Neural cell (in vitro differentiated cells): Measurements from ENCODE around the gene CR1. TPM values are rescaled to one million over a fixed set of nuclear protein-coding genes. Genes with fewer than 3 reads are reported as not detected.

ENCODE experiments used
- H2AFZ ChIP-seq: fragments of 200-600, 300-800 bp; sonication (generic), shearing (Covaris generic); 2 replicates; pipeline ENCODE4 v1.6.0; 2014; ENCODE audit warnings: low read depth, mild to moderate bottlenecking, antibody characterized with exemption, low read length, moderate library complexity
- H3F3A ChIP-seq: fragments of 200-600 bp; shearing (Covaris generic); 2 replicates; pipeline ENCODE4 v1.6.1; 2016; ENCODE audit warnings: mild to moderate bottlenecking, moderate library complexity, mixed read lengths, antibody characterized with exemption, low read length; ENCODE audit not compliant: insufficient read depth, poor library complexity, severe bottlenecking
- H3K27ac ChIP-seq: fragments of 200-600, 300-800 bp; sonication (generic), shearing (Covaris generic); 2 replicates; pipeline ENCODE4 v1.5.1; 2014; ENCODE audit warnings: mild to moderate bottlenecking, low read length, moderate library complexity
- H3K27me3 ChIP-seq: fragments of 300-800, 200-600 bp; sonication (generic), shearing (Covaris generic); 2 replicates; pipeline ENCODE4 v1.6.0; 2014; ENCODE audit warnings: mild to moderate bottlenecking, low read depth, low read length, moderate library complexity; ENCODE audit not compliant: insufficient read depth
- H3K36me3 ChIP-seq: fragments of 300-800, 200-600 bp; sonication (generic), shearing (Covaris generic); 2 replicates; pipeline ENCODE4 v1.5.1; 2014; ENCODE audit warnings: mild to moderate bottlenecking, antibody characterized with exemption, low read length, moderate library complexity; ENCODE audit not compliant: insufficient read depth
- H3K4me2 ChIP-seq: fragments of 300-800, 200-600 bp; sonication (generic), shearing (Covaris generic); 2 replicates; pipeline ENCODE4 v1.6.0; 2014; ENCODE audit warnings: mild to moderate bottlenecking, low read length
- H3K4me3 ChIP-seq: fragments of 300-800, 200-600 bp; sonication (generic), shearing (Covaris generic); 2 replicates; pipeline ENCODE4 v1.5.1; 2014; ENCODE audit warnings: mild to moderate bottlenecking, low read length, moderate library complexity
- H3K79me2 ChIP-seq: fragments of 200-600 bp; shearing (Covaris generic); replicated peaks from 2 replicates; pipeline ENCODE4 v1.6.0; 2014; ENCODE audit warnings: mild to moderate bottlenecking, low read length, moderate library complexity; ENCODE audit not compliant: insufficient read depth
- H3K9ac ChIP-seq: fragments of 300-800, 200-600 bp; sonication (generic), shearing (Covaris generic); 2 replicates; pipeline ENCODE4 v1.6.1; 2016; ENCODE audit warnings: mild to moderate bottlenecking, low read length, mixed read lengths
- H3K9me2 ChIP-seq: fragments of 200-600 bp; shearing (Covaris generic); 2 replicates; pipeline ENCODE4 v1.6.1; 2016; ENCODE audit warnings: mild to moderate bottlenecking, low read length, mixed read lengths; ENCODE audit not compliant: insufficient read depth
- H3K9me3 ChIP-seq: fragments of 200-600, 300-800 bp; sonication (generic), shearing (Covaris generic); 2 replicates; pipeline ENCODE4 v1.6.1; 2016; ENCODE audit warnings: mild to moderate bottlenecking, mixed run types, low read length, moderate library complexity, mixed read lengths
- H4K20me1 ChIP-seq: fragments of 200-600 bp; shearing (Covaris generic); 2 replicates; pipeline ENCODE4 v1.6.1; 2016; ENCODE audit warnings: mild to moderate bottlenecking, mixed run types; ENCODE audit not compliant: insufficient read depth
- CTCF ChIP-seq: fragments of 450-650 bp; IDR thresholded peaks from 2 replicates; pipeline ENCODE4 v1.5.1; 2014; ENCODE audit warnings: antibody characterized with exemption, mild to moderate bottlenecking, moderate library complexity; ENCODE audit not compliant: poor library complexity, severe bottlenecking
- EP300 ChIP-seq: fragments of 450-650 bp; conservative IDR thresholded peaks from 2 replicates; pipeline ENCODE4 v1.6.1; 2014; ENCODE audit warnings: antibody characterized with exemption, mild to moderate bottlenecking, moderate library complexity; ENCODE audit not compliant: poor library complexity, severe bottlenecking
- EZH2 ChIP-seq: fragments of 200-600, 300-800 bp; shearing (Covaris generic), sonication (generic); IDR thresholded peaks from 2 replicates; pipeline ENCODE4 v1.6.1; 2014; ENCODE audit warnings: antibody characterized with exemption, low read length, borderline replicate concordance, mild to moderate bottlenecking; ENCODE audit not compliant: insufficient read depth, poor library complexity, severe bottlenecking
- MXI1 ChIP-seq: fragments of 450-650 bp; conservative IDR thresholded peaks from 2 replicates; pipeline ENCODE4 v1.6.1; 2014; ENCODE audit warnings: antibody characterized with exemption, mild to moderate bottlenecking; ENCODE audit not compliant: poor library complexity, severe bottlenecking
- POLR2AphosphoS5 ChIP-seq: IDR thresholded peaks from 2 replicates; pipeline ENCODE4 v1.6.1; 2012
- RAD21 ChIP-seq: fragments of 450-650 bp; conservative IDR thresholded peaks from 2 replicates; pipeline ENCODE4 v1.6.1; 2014; ENCODE audit warnings: antibody characterized with exemption, mild to moderate bottlenecking, moderate library complexity
- REST ChIP-seq: IDR thresholded peaks from 2 replicates; pipeline ENCODE4 v1.6.1; 2012; ENCODE audit warnings: borderline replicate concordance
- SMC3 ChIP-seq: fragments of 450-650 bp; conservative IDR thresholded peaks from 2 replicates; pipeline ENCODE4 v1.6.1; 2014; ENCODE audit warnings: antibody characterized with exemption, mild to moderate bottlenecking, moderate library complexity; ENCODE audit not compliant: poor library complexity
- TAF1 ChIP-seq: IDR thresholded peaks from 2 replicates; pipeline ENCODE4 v1.6.1; 2012; ENCODE audit warnings: low read depth
- polyA plus RNA-seq: library from polyadenylated mRNA; depleted of rRNA; stranded (reverse); fragments of >200 nt; gene quantifications from 2 replicates; pipeline ENCODE4 v1.2.3, GENCODE V29; 2014

Gene CR1
- polyA plus RNA-seq, 1 donor from 2014 or later = not detected

- no peaks in the 10 kb centered on the region for H3K79me2 ChIP-seq
- H3K9me3 ChIP-seq = no peaks in the 10 kb centered on the region
- H3K27ac ChIP-seq = no peak overlapping the region
- no peaks in the 10 kb centered on the region for H3F3A ChIP-seq
- no peak overlapping the region for H3K9ac ChIP-seq
- no peaks in the 10 kb centered on the region for H3K27me3 ChIP-seq
- H3K36me3 ChIP-seq = no peaks in the 10 kb centered on the region
- H2AFZ ChIP-seq = no peak overlapping the region
- TF ChIP-seq REST (no peak), POLR2AphosphoS5 (no peak)
- H3K4me3 ChIP-seq = no peak overlapping the region
- H4K20me1 ChIP-seq = no peaks in the 10 kb centered on the region
- no peak overlapping the region for H3K4me2 ChIP-seq
- no peaks in the 10 kb centered on the region for H3K9me2 ChIP-seq
Measured at GRCh38 chr1:207646944-207647579, 151.1 kb downstream of the CR1 start.

GRCh38 chr1:207647671-207648333, 151.8 kb downstream of the CR1 start:
- H3K27ac ChIP-seq = no peak overlapping the region
- H3K4me2 ChIP-seq = no peak overlapping the region
- no peaks in the 10 kb centered on the region for H3K9me3 ChIP-seq
- H3K27me3 ChIP-seq = no peaks in the 10 kb centered on the region
- TF ChIP-seq POLR2AphosphoS5 (no peak), SMC3 (no peak), TAF1 (no peak), RAD21 (no peak), EP300 (no peak), MXI1 (no peak), CTCF (no peak), REST (no peak), EZH2 (no peak)
- no peak overlapping the region for H3K9ac ChIP-seq
- no peaks in the 10 kb centered on the region for H3K9me2 ChIP-seq
- no peaks in the 10 kb centered on the region for H3F3A ChIP-seq
- H3K4me3 ChIP-seq = no peak overlapping the region
- H3K36me3 ChIP-seq = no peaks in the 10 kb centered on the region
- H4K20me1 ChIP-seq = no peaks in the 10 kb centered on the region
- no peak overlapping the region for H2AFZ ChIP-seq
- H3K79me2 ChIP-seq = no peaks in the 10 kb centered on the region
